ENCODE results near the gene FBH1.
"Not testable (repeated sequence)": the region's sequence is repeated elsewhere in the genome, so short reads cannot be mapped to it uniquely, and the experiment has no call there.

Gene FBH1

GRCh38 chr10:5902511-5903274 lies 12.7 kb downstream of the FBH1 start:
- no peak for DNase-seq (ENCODE audit: low read depth in 4 of 4, low spot score in 1 of 4)

- DNase-seq (ENCODE audit: low read depth in 4 of 4, low spot score in 1 of 4), result no peak
Measured at GRCh38 chr10:5903563-5903962, 13.5 kb downstream of the FBH1 start.

GRCh38 chr10:5904227-5904626 lies 14.2 kb downstream of the FBH1 start:
- no peak for DNase-seq (ENCODE audit: low read depth in 4 of 4, low spot score in 1 of 4)

GRCh38 chr10:5905854-5906507 lies 15.9 kb downstream of the FBH1 start:
- DNase-seq (ENCODE audit: low read depth in 4 of 4, low spot score in 1 of 4), result no peak

- no peak for DNase-seq (ENCODE audit: low read depth in 4 of 4, low spot score in 1 of 4)
Measured at GRCh38 chr10:5906651-5907050, 16.6 kb downstream of the FBH1 start.

GRCh38 chr10:5908676-5909075 lies 18.6 kb downstream of the FBH1 start:
- not testable (repeated sequence) for DNase-seq (ENCODE audit: low read depth in 4 of 4, low spot score in 1 of 4)

- DNase-seq (ENCODE audit: low read depth in 4 of 4, low spot score in 1 of 4), result no peak
Measured at GRCh38 chr10:5910323-5911100, 20.5 kb downstream of the FBH1 start.

- DNase-seq (ENCODE audit: low read depth in 4 of 4, low spot score in 1 of 4), result no peak
Measured at GRCh38 chr10:5911670-5912069, 21.6 kb downstream of the FBH1 start.

- DNase-seq (ENCODE audit: low read depth in 4 of 4, low spot score in 1 of 4), result no peak
Measured at GRCh38 chr10:5913736-5914135, 23.7 kb downstream of the FBH1 start.

- no peak for DNase-seq (ENCODE audit: low read depth in 4 of 4, low spot score in 1 of 4)
Measured at GRCh38 chr10:5915451-5915850, 25.4 kb downstream of the FBH1 start.

- no peak for DNase-seq (ENCODE audit: low read depth in 4 of 4, low spot score in 1 of 4)
Measured at GRCh38 chr10:5917305-5917704, 27.3 kb downstream of the FBH1 start.

- no peak for DNase-seq (ENCODE audit: low read depth in 4 of 4, low spot score in 1 of 4)
Measured at GRCh38 chr10:5918763-5919162, 28.7 kb downstream of the FBH1 start.

GRCh38 chr10:5919568-5919967 lies 29.5 kb downstream of the FBH1 start:
- DNase-seq (ENCODE audit: low read depth in 4 of 4, low spot score in 1 of 4), result no peak

GRCh38 chr10:5921746-5922145 lies 31.7 kb downstream of the FBH1 start:
- DNase-seq (ENCODE audit: low read depth in 4 of 4, low spot score in 1 of 4), result no peak

- no peak for DNase-seq (ENCODE audit: low read depth in 4 of 4, low spot score in 1 of 4)
Measured at GRCh38 chr10:5924889-5925288, 34.8 kb downstream of the FBH1 start.

GRCh38 chr10:5927306-5927705 lies 37.3 kb downstream of the FBH1 start:
- DNase-seq (ENCODE audit: low read depth in 4 of 4, low spot score in 1 of 4), result no peak

GRCh38 chr10:5929442-5929841 lies 39.4 kb downstream of the FBH1 start:
- no peak for DNase-seq (ENCODE audit: low read depth in 4 of 4, low spot score in 1 of 4)

- DNase-seq (ENCODE audit: low read depth in 4 of 4, low spot score in 1 of 4), result no peak
Measured at GRCh38 chr10:5930272-5930671, 40.2 kb downstream of the FBH1 start.

- no peak for DNase-seq (ENCODE audit: low read depth in 4 of 4, low spot score in 1 of 4)
Measured at GRCh38 chr10:5932345-5932744, 42.3 kb downstream of the FBH1 start.

- no peak for DNase-seq (ENCODE audit: low read depth in 4 of 4, low spot score in 1 of 4)
Measured at GRCh38 chr10:5933909-5934546, 44.0 kb downstream of the FBH1 start.

- no peak for DNase-seq (ENCODE audit: low read depth in 4 of 4, low spot score in 1 of 4)
Measured at GRCh38 chr10:5935628-5936027, 45.6 kb downstream of the FBH1 start.

GRCh38 chr10:5937016-5937415 lies 47.0 kb downstream of the FBH1 start:
- no peak for DNase-seq (ENCODE audit: low read depth in 4 of 4, low spot score in 1 of 4)

Data from stimulated activated CD4-positive, alpha-beta T cell treated with anti-CD3 and anti-CD28 coated beads, Interleukin-1b, Interleukin-23, amount 100 ng/mL, for 24 hours (primary cell).